C4-2B (cell line): ENCODE results near the gene ZNF804B.

Experiments used
- H3K27ac ChIP-seq: fragments of 450-650 bp; 2 replicates; pipeline ENCODE4 v1.5.1; 2017
- ZFX ChIP-seq: fragments of 450-650 bp; IDR thresholded peaks from 2 replicates; pipeline ENCODE4 v1.6.1; 2017
- TF ChIP-seq, protein P1 (sequence below): fragments of 450-650 bp; conservative IDR thresholded peaks from 2 replicates; pipeline ENCODE4 v1.5.1; 2017; ENCODE audit warnings: mild to moderate bottlenecking

The ZNF804B gene

DNA sequence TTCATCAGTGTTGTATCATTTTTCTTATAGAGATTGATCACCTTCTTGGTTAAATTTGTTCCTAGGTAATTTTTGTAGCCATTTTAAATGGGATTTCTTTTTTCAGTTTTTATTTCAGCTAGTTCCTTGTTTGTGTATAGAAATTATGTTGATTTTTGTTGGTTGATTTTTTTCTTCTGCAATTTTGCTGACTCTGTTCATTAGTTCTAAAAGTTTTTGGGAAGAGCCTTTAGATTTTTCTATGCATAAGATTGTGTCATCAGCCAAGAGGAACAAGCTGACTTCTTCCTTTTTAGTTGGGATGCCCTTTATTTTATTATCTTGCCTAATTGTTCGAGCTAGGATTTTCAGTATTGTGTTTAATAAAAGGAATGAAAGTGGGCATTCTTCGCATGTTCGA is 258.2 kb downstream of the ZNF804B start:
- no peak overlapping the region for H3K27ac ChIP-seq
- no peak for TF ChIP-seq ZFX
- TF ChIP-seq, protein P1, sequence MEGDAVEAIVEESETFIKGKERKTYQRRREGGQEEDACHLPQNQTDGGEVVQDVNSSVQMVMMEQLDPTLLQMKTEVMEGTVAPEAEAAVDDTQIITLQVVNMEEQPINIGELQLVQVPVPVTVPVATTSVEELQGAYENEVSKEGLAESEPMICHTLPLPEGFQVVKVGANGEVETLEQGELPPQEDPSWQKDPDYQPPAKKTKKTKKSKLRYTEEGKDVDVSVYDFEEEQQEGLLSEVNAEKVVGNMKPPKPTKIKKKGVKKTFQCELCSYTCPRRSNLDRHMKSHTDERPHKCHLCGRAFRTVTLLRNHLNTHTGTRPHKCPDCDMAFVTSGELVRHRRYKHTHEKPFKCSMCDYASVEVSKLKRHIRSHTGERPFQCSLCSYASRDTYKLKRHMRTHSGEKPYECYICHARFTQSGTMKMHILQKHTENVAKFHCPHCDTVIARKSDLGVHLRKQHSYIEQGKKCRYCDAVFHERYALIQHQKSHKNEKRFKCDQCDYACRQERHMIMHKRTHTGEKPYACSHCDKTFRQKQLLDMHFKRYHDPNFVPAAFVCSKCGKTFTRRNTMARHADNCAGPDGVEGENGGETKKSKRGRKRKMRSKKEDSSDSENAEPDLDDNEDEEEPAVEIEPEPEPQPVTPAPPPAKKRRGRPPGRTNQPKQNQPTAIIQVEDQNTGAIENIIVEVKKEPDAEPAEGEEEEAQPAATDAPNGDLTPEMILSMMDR = no peak

DNA sequence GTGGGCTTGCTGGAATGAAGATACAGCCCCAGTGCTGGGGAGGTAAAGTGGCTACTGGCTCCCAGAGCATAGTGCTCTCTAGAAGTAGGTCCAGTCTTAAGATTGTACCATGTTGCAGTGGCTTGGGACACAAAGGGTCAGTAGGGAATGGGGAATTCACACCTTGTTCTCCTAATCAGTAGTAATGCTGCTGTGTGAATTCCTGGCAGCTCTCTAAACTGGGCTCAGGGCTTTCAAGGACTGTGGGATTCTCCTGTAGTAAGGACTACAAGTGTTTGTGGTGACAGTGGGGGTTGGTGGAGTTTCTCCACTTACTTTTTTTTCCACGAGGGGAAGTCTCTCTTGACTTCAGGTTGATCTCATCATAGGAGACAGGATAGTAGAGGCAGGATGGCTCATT is 262.2 kb downstream of the ZNF804B start:
- H3K27ac ChIP-seq = no peak overlapping the region
- TF ChIP-seq, protein P1 = no peak
- no peak for TF ChIP-seq ZFX

DNA sequence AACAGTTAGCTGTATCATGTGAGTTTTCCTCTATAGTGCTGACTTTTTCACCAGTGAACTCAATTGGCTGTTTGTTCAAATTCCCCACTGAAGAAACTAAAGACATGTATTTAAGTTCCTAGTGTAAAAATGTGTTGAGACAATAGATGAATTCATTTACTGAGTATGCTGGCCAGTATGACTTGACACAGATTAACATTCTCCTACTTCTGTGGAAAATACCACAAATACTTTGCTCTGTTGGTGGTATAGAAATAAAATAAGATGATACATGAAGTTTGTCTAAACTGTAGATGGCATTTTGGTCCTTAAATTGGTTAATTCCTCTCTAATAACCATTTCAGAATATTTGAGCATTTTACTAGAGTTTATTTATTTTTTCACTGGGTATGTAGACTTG is 263.7 kb downstream of the ZNF804B start:
- no peak overlapping the region for H3K27ac ChIP-seq
- TF ChIP-seq, protein P1 = no peak
- TF ChIP-seq ZFX = no peak

DNA sequence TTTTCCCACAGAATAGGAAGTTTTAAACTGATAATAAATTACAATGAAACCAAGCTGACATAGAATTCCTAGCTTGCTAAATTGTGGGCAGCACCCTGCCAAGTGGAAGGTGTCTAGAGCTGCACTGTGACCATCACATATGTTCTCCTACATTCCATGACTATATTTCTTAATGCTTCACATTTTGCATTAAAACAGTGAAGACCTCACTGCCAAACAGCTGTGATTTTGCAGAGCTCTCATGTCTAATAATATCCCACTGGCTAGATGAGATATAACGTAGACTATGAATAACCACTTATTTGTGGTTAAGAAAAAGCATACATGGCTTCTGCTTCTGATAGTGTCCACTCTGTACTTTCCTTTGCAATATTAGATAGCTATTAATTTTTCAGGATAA is 264.4 kb downstream of the ZNF804B start:
- no peak overlapping the region for H3K27ac ChIP-seq
- TF ChIP-seq, protein P1 = no peak
- TF ChIP-seq ZFX = no peak

DNA sequence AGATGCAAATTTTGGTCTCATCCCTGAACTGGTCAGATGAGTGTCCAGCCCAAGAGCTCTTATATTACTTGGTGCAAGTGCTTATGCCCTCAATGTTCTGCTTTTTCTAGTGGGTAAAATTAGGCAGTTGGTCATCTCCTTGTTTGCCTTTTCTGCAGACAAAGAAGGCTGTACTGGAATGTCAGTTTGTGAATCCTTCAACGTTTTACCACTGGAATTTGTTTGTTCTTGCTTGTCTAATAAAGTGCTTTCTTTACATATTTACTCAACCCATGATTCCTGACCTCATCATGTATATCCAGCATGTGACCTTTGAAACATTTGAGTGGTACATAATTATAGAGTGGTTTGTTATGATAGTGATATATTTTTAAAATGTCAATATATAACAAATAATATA is 268.3 kb downstream of the ZNF804B start:
- H3K27ac ChIP-seq = no peak overlapping the region
- TF ChIP-seq, protein P1 = no peak
- no peak for TF ChIP-seq ZFX

DNA sequence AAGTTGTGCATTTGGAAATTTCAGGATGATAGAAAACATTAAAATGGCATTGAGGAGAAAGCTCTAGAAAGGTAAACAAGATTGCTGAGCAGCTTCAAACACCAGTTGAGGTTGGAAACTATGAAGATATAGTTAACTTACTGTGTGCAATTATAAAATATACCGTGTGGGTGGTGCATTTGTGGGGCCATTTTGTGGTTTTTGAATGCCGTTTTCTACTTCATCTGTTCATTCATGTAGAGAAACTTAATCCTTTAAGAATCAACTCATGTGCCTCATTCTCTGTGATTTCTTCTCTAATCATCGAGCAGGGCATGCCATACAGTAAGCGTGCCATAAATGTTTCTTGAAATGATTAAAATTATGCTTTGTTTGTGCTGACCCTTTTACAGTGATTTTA is 268.8 kb downstream of the ZNF804B start:
- no peak for TF ChIP-seq ZFX
- TF ChIP-seq, protein P1 = no peak
- no peak overlapping the region for H3K27ac ChIP-seq

DNA sequence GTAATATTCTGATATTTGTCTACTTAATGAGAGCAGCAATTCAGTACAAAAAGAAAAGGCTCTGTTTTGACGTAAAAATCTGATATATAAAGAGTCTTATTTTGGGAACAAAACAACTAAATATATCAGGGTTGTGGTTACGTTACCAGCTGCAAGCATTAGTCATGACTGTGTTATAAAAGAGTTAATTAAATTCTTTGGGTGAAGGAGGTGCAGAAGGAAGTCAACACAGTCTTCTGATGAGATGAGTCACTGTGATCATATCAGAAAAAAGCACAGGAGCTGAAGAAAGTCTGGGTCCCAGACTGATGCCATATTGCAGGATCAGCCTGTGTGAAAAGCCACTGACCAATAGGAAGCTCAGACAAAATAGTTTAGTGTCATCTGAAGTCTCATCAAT is 270.4 kb downstream of the ZNF804B start:
- no peak overlapping the region for H3K27ac ChIP-seq
- TF ChIP-seq, protein P1 = no peak
- no peak for TF ChIP-seq ZFX
